A549 treated with DMSO at 1 μM for 4 hours (cell line): ENCODE results near the gene SPRR2G. TPM values are rescaled to one million over a fixed set of nuclear protein-coding genes. Genes with fewer than 3 reads are reported as not detected.

Experiments used
- total RNA-seq: library from RNA; stranded (reverse); fragments of 200-300 nt; extraction: Qiagen RNA extraction; gene quantifications from 5 replicates; pipeline ENCODE4 v1.2.3, GENCODE V29; 2022; ENCODE audit warnings: low read depth

The SPRR2G gene
- not detected in 5 replicates for total RNA-seq

DNA sequence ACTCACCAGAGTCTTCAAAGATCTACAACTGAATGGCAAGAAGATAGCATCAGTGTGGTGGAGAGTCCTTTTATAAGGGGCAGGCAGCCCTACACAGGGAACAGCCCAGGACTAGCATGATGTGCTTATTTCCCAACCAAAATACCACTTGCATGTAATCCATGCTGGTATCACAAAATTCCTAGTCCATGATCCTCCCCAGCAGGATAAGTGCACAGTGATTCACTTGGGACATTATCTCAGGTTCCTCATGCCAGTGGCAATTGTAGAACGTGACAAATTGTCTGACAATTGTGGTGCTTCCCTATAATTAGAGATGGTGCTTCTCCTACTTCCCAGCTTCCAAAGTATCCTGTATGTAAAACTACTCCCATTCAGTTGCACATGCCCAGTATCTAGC is at the start of gene SPRR2G:
Gene SPRR2G, minus strand, starts transcription at position 45 of the 400 bp plus-strand sequence. CDS start 780 bp downstream, outside the sequence.

DNA sequence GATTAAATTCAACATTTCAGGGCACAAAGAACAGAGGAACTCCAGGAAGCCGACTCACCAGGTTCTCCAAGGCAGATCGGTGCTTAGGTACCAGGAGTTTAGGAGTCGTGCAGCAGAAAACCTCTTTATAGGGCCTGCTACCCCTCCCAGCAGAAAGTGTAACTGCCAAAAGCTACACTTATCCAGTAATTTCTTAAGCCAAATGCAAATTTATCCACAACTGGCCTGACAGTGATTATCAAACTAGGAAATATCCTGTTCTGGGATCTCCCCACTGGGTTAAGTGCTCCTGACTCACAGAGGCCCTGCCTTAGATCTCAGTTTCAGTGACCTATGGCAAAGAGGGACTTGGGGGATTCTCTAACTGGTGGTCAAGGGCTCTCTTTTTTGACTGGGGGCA is 37.3 kb downstream of the SPRR2G start, which contains the start of gene SPRR2F:
Gene SPRR2F, minus strand, starts transcription at position 101 of the 400 bp plus-strand sequence. CDS start 783 bp downstream, outside the sequence.

Other genes with a start within 250 kb of the SPRR2G start
- gene IVL, start 242.3 kb downstream of the SPRR2G start, total RNA-seq = 0.04 to 0.07 TPM in 2 of 5 replicates, not detected in the others
- not detected in 5 replicates for gene SPRR5, start 203.7 kb downstream of the SPRR2G start, total RNA-seq
- not detected in 5 replicates for gene SPRR4, start 180.2 kb downstream of the SPRR2G start, total RNA-seq
- gene SPRR1A, start 166.8 kb downstream of the SPRR2G start, total RNA-seq = not detected in 5 replicates
- not detected in 5 replicates for gene SPRR3, start 149.1 kb downstream of the SPRR2G start, total RNA-seq
- gene SPRR1B, start 119.7 kb downstream of the SPRR2G start, total RNA-seq = not detected in 5 replicates
- not detected in 5 replicates for gene SPRR2D, start 109.8 kb downstream of the SPRR2G start, total RNA-seq
- not detected in 5 replicates for gene SPRR2A, start 93.4 kb downstream of the SPRR2G start, total RNA-seq
- not detected in 5 replicates for gene SPRR2B, start 79.3 kb downstream of the SPRR2G start, total RNA-seq
- not detected in 5 replicates for gene SPRR2E, start 56.4 kb downstream of the SPRR2G start, total RNA-seq
- not detected in 5 replicates for gene SPRR2F, start 37.4 kb downstream of the SPRR2G start, total RNA-seq
- not detected in 5 replicates for gene LELP1, start 52.5 kb upstream of the SPRR2G start, total RNA-seq
- not detected in 5 replicates for gene PRR9, start 66.7 kb upstream of the SPRR2G start, total RNA-seq
- not detected in 5 replicates for gene LORICRIN, start 108.8 kb upstream of the SPRR2G start, total RNA-seq
- gene PGLYRP3, start 162.1 kb upstream of the SPRR2G start, total RNA-seq = not detected in 5 replicates
- not detected in 5 replicates for gene PGLYRP4, start 198.0 kb upstream of the SPRR2G start, total RNA-seq
- gene S100A9, start 207.0 kb upstream of the SPRR2G start, total RNA-seq = 0.52 to 1.0 TPM (median 0.95 TPM) in 5 replicates
- not detected in 5 replicates for gene S100A12, start 224.7 kb upstream of the SPRR2G start, total RNA-seq
- not detected in 5 replicates for gene S100A8, start 240.2 kb upstream of the SPRR2G start, total RNA-seq